Left forelimb (tissue), 1 donor: Measurements from ENCODE around the gene CHST3.

ENCODE experiments used
- DNase-seq: peaks from one replicate; pipeline ENCODE4 v3.0.0-alpha.2; 2018; ENCODE audit warnings: low spot score

Gene CHST3

DNA sequence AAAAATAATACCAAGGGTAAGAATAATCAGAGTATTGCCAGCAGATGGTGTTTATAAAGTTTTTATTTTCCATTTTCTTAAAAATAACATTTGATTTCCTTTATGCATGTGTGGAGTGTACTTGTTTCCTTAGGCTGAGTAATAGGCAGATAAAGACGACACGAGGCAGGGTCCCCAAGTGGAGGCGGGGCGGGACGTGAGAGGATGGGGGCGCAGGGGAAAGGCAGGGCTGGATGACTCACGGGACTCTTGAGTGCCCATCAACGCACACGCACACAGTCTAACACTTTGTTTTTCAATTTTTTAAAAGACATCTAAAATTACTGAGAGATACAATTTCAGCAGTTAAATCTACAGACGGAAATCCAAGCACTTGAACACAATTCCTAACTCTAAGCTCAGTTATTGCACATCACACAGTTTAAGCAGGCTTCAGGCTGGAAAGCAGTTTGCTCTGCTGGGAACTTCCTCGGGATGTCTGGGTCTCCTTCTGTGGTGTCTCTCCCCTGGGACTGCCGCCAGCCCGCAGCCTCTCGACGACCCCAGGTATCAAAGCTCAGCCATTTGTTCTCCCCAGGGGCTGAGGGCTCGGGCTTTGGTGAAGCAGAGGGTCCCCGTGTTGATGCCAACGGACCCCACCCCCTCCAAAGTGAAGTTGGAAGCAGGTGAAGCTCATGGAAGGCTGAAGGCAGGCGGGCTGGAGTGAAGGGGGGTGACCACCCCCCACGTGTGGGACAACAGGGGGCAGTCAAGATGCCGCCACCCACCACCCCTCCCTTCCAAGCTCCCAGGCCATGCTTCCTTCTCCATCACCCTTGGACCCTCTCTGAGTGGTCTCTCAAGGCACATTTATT lies 95.0 kb downstream of the CHST3 start:
- DNase-seq, result no peak

DNA sequence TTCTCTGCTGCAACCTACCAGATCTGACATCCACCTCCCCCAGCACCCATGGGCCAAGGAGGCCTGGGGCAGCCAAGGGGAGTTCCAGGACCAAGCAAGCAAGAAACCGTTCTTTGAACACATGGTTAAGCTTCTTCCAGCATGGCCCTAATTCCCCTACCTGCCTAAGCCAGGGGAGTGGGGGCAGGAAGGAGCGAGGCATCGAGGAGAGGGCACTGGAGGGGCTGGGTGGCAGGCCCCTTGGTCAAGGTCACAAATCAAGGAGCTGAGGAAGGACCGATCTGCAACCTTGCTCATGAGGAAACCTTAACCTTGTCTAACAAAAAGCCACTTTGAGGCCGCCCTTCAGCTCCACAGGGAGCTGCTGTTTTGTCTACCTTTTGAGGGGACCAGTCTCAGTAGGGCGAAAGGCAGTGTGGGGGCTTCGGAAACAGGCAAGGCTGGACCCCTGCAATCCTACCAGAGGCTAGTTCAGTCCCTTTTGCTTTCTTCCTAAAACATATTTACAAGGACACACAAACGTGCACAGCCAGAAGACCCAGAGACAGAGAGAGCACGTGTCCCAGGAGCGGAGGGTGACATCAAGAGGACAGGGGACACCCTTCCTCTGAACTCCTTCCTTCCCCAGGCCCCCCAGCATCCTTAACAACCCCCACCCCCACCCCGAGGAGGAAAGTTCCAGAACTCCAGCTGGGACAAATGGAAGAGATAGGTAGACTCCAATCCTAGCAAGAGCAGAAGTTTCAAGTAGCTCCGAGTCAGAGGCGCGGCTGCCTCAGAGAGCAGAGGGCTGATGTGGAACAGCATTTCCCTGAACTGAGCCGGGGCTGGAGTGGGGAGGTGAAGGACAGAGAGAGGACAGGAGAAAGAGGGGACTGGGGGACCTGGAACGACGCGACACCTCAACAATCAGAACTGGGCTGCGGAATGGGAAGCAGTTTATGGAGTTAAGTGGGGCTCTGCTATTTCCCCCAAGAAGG lies 95.9 kb downstream of the CHST3 start:
- DNase-seq, result no peak

DNA sequence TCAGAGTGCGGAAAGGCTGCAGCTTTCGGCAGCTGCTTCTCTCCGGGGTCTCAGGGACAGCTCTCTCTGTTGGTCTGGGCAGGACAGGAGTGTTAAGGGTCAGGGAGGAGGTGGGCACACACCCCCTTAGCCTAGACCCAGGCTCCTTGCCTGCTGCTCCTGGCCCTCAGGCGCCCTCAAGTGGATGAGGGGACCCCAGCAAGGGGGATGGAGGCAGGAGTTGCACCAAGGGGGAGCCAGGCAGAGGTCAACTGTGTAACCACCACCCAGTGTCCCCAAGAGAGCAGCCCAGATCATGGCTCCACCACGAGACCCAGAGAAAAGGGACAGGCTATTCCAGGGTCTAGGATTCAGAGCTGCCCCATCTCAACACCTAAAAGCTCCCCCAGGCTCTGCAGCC lies 97.3 kb downstream of the CHST3 start:
- DNase-seq, result no peak

DNA sequence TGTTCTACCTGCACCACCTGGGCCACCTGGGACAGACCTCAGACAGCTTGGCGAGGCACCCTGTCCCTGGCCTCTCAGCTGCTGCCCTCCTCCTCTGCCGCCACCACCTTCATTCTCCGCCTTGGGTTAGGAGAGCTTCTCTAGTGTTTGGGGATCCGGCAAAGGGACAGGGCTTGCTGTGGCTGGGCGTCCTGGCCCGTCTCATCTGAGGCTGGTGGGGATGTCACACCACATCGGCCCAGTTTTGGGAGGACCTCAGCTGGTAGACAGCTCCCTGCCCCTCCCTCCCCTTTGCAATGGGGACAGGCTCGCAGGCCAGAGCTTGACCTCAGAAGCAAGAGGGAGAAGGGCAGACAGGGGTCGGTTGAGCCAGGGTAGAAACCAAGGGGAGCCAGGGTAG lies 97.7 kb downstream of the CHST3 start:
- DNase-seq, result no peak

DNA sequence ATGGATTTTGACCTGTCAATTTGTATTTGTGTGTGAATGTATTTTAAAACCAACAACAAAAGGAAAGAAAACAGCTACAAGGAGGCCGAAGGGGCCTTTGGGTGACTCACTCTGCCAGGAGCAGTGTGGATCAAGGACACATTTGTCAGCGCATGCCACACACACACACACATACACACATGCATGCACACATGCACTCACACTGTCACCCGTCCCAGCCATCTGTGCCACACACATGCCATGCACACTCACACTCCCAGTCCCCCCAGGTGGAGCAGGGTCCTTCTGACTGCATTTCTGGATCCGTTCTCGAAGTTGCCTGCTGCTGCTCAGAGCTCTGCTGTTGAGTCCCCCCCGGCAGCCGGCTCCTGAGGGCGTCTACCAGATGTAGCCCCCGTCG lies 98.2 kb downstream of the CHST3 start:
- no peak for DNase-seq
